Sigmoid colon (tissue), 4 donors: Measurements from ENCODE around the gene MAPKAPK5.

Experiments
- EP300 ChIP-seq, 4 donors: sonication (generic); formaldehyde crosslinking; IDR thresholded peaks; one replicate each; pipeline ENCODE4 v1.6.1; 2017; ENCODE audit warnings: antibody characterized with exemption in 4 of 4
- POLR2A ChIP-seq, 2 donors: fragments of 450-650 bp; IDR thresholded peaks; one replicate each; pipeline ENCODE4 v1.6.1; 2016; ENCODE audit warnings: antibody characterized with exemption in 2 of 2, mild to moderate bottlenecking in 2 of 2, moderate library complexity in 2 of 2
- POLR2AphosphoS5 ChIP-seq, 4 donors: sonication (generic); formaldehyde crosslinking; IDR thresholded peaks; one replicate each; pipeline ENCODE4 v1.6.1; 2017; ENCODE audit warnings: antibody characterized with exemption in 4 of 4
- TF ChIP-seq, protein P1 (sequence below), 4 experiments: fragments of 450-650 bp in 3 of 4; fragments of 200-600 bp in 1 of 4; IDR thresholded peaks; one replicate each; pipeline ENCODE4 v1.5.1; 2016 to 2019; ENCODE audit warnings: antibody characterized with exemption in 4 of 4, mild to moderate bottlenecking in 3 of 4, moderate library complexity in 2 of 4

DNA sequence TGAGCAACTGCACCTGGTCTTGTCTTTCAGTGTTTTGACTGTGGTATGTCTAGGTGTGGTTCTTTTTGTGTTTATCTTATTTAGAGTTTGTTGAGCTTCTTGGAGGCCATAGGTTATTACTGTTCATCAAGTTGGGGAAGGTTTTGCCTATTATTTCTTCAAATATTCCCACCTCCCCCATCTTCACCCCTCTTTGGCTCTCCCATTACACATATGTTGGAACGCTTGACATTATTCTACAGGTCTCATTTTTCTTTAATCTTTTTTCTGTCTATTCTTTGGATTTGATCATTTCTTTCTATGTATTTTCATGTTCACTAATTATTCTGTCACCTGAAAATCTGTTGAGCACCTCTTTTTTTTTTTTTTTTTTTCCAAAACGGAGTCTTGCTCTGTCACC is 16.2 kb downstream of the MAPKAPK5 start:
- TF ChIP-seq POLR2A (IDR thresholded peaks at IDR 0.05) (no peak), POLR2AphosphoS5 (IDR thresholded peaks at IDR 0.05) (no peak), EP300 (IDR thresholded peaks at IDR 0.05) (no peak)
- TF ChIP-seq, protein P1, sequence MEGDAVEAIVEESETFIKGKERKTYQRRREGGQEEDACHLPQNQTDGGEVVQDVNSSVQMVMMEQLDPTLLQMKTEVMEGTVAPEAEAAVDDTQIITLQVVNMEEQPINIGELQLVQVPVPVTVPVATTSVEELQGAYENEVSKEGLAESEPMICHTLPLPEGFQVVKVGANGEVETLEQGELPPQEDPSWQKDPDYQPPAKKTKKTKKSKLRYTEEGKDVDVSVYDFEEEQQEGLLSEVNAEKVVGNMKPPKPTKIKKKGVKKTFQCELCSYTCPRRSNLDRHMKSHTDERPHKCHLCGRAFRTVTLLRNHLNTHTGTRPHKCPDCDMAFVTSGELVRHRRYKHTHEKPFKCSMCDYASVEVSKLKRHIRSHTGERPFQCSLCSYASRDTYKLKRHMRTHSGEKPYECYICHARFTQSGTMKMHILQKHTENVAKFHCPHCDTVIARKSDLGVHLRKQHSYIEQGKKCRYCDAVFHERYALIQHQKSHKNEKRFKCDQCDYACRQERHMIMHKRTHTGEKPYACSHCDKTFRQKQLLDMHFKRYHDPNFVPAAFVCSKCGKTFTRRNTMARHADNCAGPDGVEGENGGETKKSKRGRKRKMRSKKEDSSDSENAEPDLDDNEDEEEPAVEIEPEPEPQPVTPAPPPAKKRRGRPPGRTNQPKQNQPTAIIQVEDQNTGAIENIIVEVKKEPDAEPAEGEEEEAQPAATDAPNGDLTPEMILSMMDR (IDR thresholded peaks at IDR 0.05): no peak
